GM12878 (cell line): ENCODE results near the gene ZFR. TPM values are rescaled to one million over a fixed set of nuclear protein-coding genes. Genes with fewer than 3 reads are reported as not detected.

ENCODE experiments used
- ATAC-seq: fragments of 200-7000 bp; cut with Tn5 transposase; 3 replicates; pipeline ENCODE4 v1.9.1; 2020; ENCODE audit warnings: mild to moderate bottlenecking, moderate library complexity
- BruUV-seq: library from RNA; stranded (reverse); fragments of 400-500 nt; replicated peaks from 2 replicates; lab custom pipeline; 2021; lab: Mats Ljungman, UMichigan
- CTCF ChIA-PET: fragments of 300-600 bp; sonication (Branson Sonifier 250); formaldehyde crosslinking; extraction: SDS; loops from one replicate; lab custom pipeline; 2021; ENCODE audit warnings: inconsistent platforms; lab: Yijun Ruan, JAX
- POLR2A ChIA-PET: fragments of 350-600 bp; formaldehyde crosslinking; extraction: SDS; loops from one replicate; lab custom pipeline; 2021; ENCODE audit warnings: inconsistent platforms; lab: Charles Lee
- RAD21 ChIA-PET: fragments of 300-600 bp; sonication (Branson Sonifier 250); formaldehyde crosslinking; loops from one replicate; lab custom pipeline; 2023; ENCODE audit warnings: antibody characterized with exemption; ENCODE audit not compliant: unreplicated experiment; lab: Charles Lee
- SMC1A ChIA-PET: fragments of 300-600 bp; sonication (Branson Sonifier 250); formaldehyde crosslinking; loops from one replicate; lab custom pipeline; 2023; ENCODE audit not compliant: unreplicated experiment, uncharacterized antibody; lab: Charles Lee
- DNase-seq: peaks from one replicate; pipeline ENCODE4 v3.0.0-alpha.2; 2011; ENCODE audit warnings: low read depth, low spot score
- FAIRE-seq: peaks from 3 replicates; lab custom pipeline; 2011; peaks lifted over from hg19 to GRCh38; lab: Jason Lieb, UNC
- H2AFZ ChIP-seq: 2 replicates; pipeline ENCODE4 v1.6.0; 2011; ENCODE audit warnings: low read depth, low read length, control low read depth; ENCODE audit not compliant: control insufficient read depth
- H3K27ac ChIP-seq: 2 replicates; pipeline ENCODE4 v1.5.1; 2011; ENCODE audit warnings: control low read depth; ENCODE audit not compliant: control insufficient read depth, insufficient read depth
- H3K27me3 ChIP-seq, 2 experiments: replicated peaks in 1 of 2; 2 replicates each; pipeline versions ENCODE4 v1.6.0 to v1.6.1; 2011; ENCODE audit warnings: low read length in 1 of 2; ENCODE audit not compliant: control insufficient read depth in 2 of 2, insufficient read depth in 2 of 2
- H3K36me3 ChIP-seq, 2 experiments: 2 replicates each; pipeline ENCODE4 v1.5.1; 2011; ENCODE audit warnings: low read length in 1 of 2; ENCODE audit not compliant: control insufficient read depth in 2 of 2, insufficient read depth in 2 of 2
- H3K4me1 ChIP-seq: 2 replicates; pipeline ENCODE4 v1.6.1; 2011; ENCODE audit warnings: mild to moderate bottlenecking, low read length, moderate library complexity, mixed read lengths; ENCODE audit not compliant: control insufficient read depth, insufficient read depth
- H3K4me2 ChIP-seq: 2 replicates; pipeline ENCODE4 v1.6.0; 2011; ENCODE audit warnings: control low read depth; ENCODE audit not compliant: control insufficient read depth, insufficient read depth
- H3K4me3 ChIP-seq: fragments of 200-600 bp; sonication (generic); 2 replicates; pipeline ENCODE4 v1.5.1; 2016
- H3K79me2 ChIP-seq: 2 replicates; pipeline ENCODE4 v1.6.0; 2011; ENCODE audit warnings: low read length; ENCODE audit not compliant: control insufficient read depth, insufficient read depth
- H3K9ac ChIP-seq: 2 replicates; pipeline ENCODE4 v1.8.0; 2011; ENCODE audit warnings: low read length, control low read depth, mixed read lengths; ENCODE audit not compliant: control insufficient read depth, insufficient read depth
- H3K9me3 ChIP-seq: replicated peaks from 3 replicates; pipeline ENCODE4 v1.5.1; 2011; ENCODE audit warnings: mild to moderate bottlenecking, low read length; ENCODE audit not compliant: control insufficient read depth, insufficient read depth
- H4K20me1 ChIP-seq: 2 replicates; pipeline ENCODE4 v1.6.0; 2011; ENCODE audit not compliant: control insufficient read depth, insufficient read depth
- BCL11A ChIP-seq: IDR thresholded peaks from 2 replicates; pipeline ENCODE4 v1.6.1; 2011; ENCODE audit warnings: low read depth, low read length
- CTCF ChIP-seq, 3 experiments: IDR thresholded peaks in 2 of 3; conservative IDR thresholded peaks in 1 of 3; 2 replicates each; pipeline ENCODE4 v1.5.1; 2011; ENCODE audit warnings: low read depth in 3 of 3, low read length in 3 of 3, mild to moderate bottlenecking in 3 of 3, control low read depth in 2 of 3, moderate library complexity in 2 of 3, inconsistent platforms in 1 of 3, mixed read lengths in 1 of 3; ENCODE audit not compliant: control insufficient read depth in 2 of 3, insufficient read depth in 1 of 3; ENCODE audit errors: extremely low read depth in 1 of 3
- ETV6 ChIP-seq, 2 experiments: fragments of 450-650 bp in 1 of 2; IDR thresholded peaks in 1 of 2; conservative IDR thresholded peaks in 1 of 2; 2 replicates each; pipeline ENCODE4 v1.6.1; 2014; ENCODE audit warnings: antibody characterized with exemption in 1 of 2, borderline replicate concordance in 1 of 2, low read depth in 1 of 2, mild to moderate bottlenecking in 1 of 2, moderate library complexity in 1 of 2
- HDGF ChIP-seq: fragments of 450-650 bp; IDR thresholded peaks from 2 replicates; pipeline ENCODE4 v1.6.1; 2016; ENCODE audit warnings: antibody characterized with exemption
- NFYB ChIP-seq: IDR thresholded peaks from 2 replicates; pipeline ENCODE4 v1.6.1; 2011; ENCODE audit warnings: low read depth, mild to moderate bottlenecking, low read length, improper control_type of control experiment, moderate library complexity; ENCODE audit not compliant: insufficient read depth
- SMC3 ChIP-seq: IDR thresholded peaks from 2 replicates; pipeline ENCODE4 v1.6.1; 2011; ENCODE audit warnings: low read length, improper control_type of control experiment, borderline replicate concordance
- SREBF2 ChIP-seq: IDR thresholded peaks from 2 replicates; pipeline ENCODE4 v1.6.1; 2012; ENCODE audit warnings: mild to moderate bottlenecking, low read length
- TAF1 ChIP-seq: IDR thresholded peaks from 2 replicates; pipeline ENCODE4 v1.6.1; 2011; ENCODE audit warnings: mild to moderate bottlenecking, low read depth, low read length, borderline replicate concordance
- USF1 ChIP-seq: IDR thresholded peaks from 2 replicates; pipeline ENCODE4 v1.6.1; 2011; ENCODE audit warnings: borderline replicate concordance, low read depth, mild to moderate bottlenecking, moderate library complexity, mixed read lengths, low read length; ENCODE audit not compliant: insufficient read depth; ENCODE audit errors: extremely low read length
- WGBS: methylation state at CpG from one replicate; pipeline ENCODE4 v1.1.6; 2016; ENCODE audit warnings: low lambda C conversion rate; ENCODE audit not compliant: insufficient replicate concordance, insufficient coverage; ENCODE audit errors: missing lambda C conversion rate; 5-methylcytosine and 5-hydroxymethylcytosine counted together
- in situ Hi-C: fragments of 300-500 bp; cut with MboI; formaldehyde crosslinking; loops from 9 replicates; pipeline ENCODE4 v1.14.3; 2018; ENCODE audit warnings: mixed read lengths
- intact Hi-C: fragments of 100-400 bp; cut with micrococcal nuclease; formaldehyde crosslinking; loops from one replicate; pipeline ENCODE4 v1.14.2; 2022; ENCODE audit not compliant: unreplicated experiment
- polyA plus RNA-seq, 11 experiments: library from polyadenylated mRNA; depleted of rRNA in 4 of 11; unstranded in 6 of 11; stranded (reverse) in 5 of 11; fragments of >200 nt; fragmentation: Nextera tagmentation in 4 of 11; fragmentation: Illumina TruSeq in 1 of 11; extraction: Ambion mirVana in 4 of 11; extraction: Trizol in 1 of 11; gene quantifications; 1 replicate in 1 of 11; 2 replicates in 10 of 11; pipeline versions ENCODE4 v1.2.1 to v1.2.3, GENCODE V29; 2011 to 2016; ENCODE audit warnings: inconsistent platforms in 2 of 11, missing spikeins in 2 of 11, low read depth in 1 of 11
- total RNA-seq, 4 experiments: library from RNA; depleted of rRNA in 3 of 4; stranded (reverse); fragments of >200 nt in 3 of 4; fragmentation: Illumina TruSeq in 1 of 4; extraction: Trizol in 1 of 4; gene quantifications; 2 replicates each; pipeline versions ENCODE4 v1.2.1 to v1.2.3, GENCODE V29; 2013 to 2021

The ZFR gene
- total and polyA plus RNA-seq, 10 of the 15 experiments (the other 5 are each of a cell fraction or from before 2014, with no cell fraction given), result 33.7 to 90.6 (median 72.9) TPM

- no peak for DNase-seq
- BruUV-seq, result no TSS peak
- no peaks in the 10 kb centered on the region for H3K27me3 ChIP-seq
- POLR2A ChIA-PET, result no interaction called here
- no peaks in the 10 kb centered on the region for H3K79me2 ChIP-seq
- intact Hi-C loops (no loop called here), in situ Hi-C loops (no loop called here)
- no peaks in the 10 kb centered on the region for H4K20me1 ChIP-seq
- H3K36me3 ChIP-seq, result peaks cover 0 to 10% of the 10 kb centered on the region in 2 experiments
- TF ChIP-seq TAF1 (no peak), USF1 (no peak), SMC3 (no peak), SREBF2 (no peak), NFYB (no peak), ETV6 (conservative IDR thresholded peaks at IDR 0.05 in 1 of 2, IDR thresholded peaks at IDR 0.05 in 1 of 2; ENCODE audit: borderline replicate concordance in 1 of 2, low read depth in 1 of 2) (no peak), HDGF (no peak), BCL11A (no peak), CTCF (IDR thresholded peaks at IDR 0.05 in 2 of 3, conservative IDR thresholded peaks at IDR 0.05 in 1 of 3; ENCODE audit: control insufficient read depth in 2 of 3, extremely low read depth in 1 of 3, insufficient read depth in 1 of 3, low read depth in 3 of 3, low read length in 3 of 3) (no peak)
- no peak overlapping the region for H3K4me3 ChIP-seq
- FAIRE-seq, result no peak
- no peaks in the 10 kb centered on the region for H3K4me1 ChIP-seq
- no peak overlapping the region for H3K4me2 ChIP-seq
- no peak overlapping the region for H3K27ac ChIP-seq
- ATAC-seq, result no peak
- 79% methylated on average over 5 of the region's 5 CpGs for WGBS
- RAD21 ChIA-PET, result interaction anchor here (1.2 to 1.3 kb wide), 3 partner anchors 146 to 234 kb away, joined by 3 to 4 read pairs (median 4); no protein-coding TSS in a partner anchor
- SMC1A ChIA-PET, result interaction anchor here (1.1 to 3.0 kb wide), 6 partner anchors 9 to 147 kb away, joined by 3 to 11 read pairs (median 4); no protein-coding TSS in a partner anchor
- no peak overlapping the region for H2AFZ ChIP-seq
- H3K9me3 ChIP-seq, result no peaks in the 10 kb centered on the region
- no peak overlapping the region for H3K9ac ChIP-seq
- CTCF ChIA-PET, result interaction anchor here (0.7 to 1.9 kb wide), 7 partner anchors 9 to 246 kb away, joined by 3 to 9 read pairs (median 3); no protein-coding TSS in a partner anchor
Observed at GRCh38 chr5:32378966-32379365, 65.6 kb downstream of the ZFR start.
